GM23338 (cell line): ENCODE data around the gene GLOD5. TPM values are rescaled to one million over a fixed set of nuclear protein-coding genes. Genes with fewer than 3 reads are reported as not detected.

Experiments used
- ATAC-seq: fragments of 200-7000 bp; cut with Tn5 transposase; 3 replicates; pipeline ENCODE4 v1.9.1; 2020
- DNase-seq: peaks from one replicate; pipeline ENCODE4 v3.0.0-alpha.2; 2015; ENCODE audit warnings: low spot score
- H2AFZ ChIP-seq: fragments of 200-600 bp; sonication (generic); 2 replicates; pipeline ENCODE4 v1.8.0; 2016; ENCODE audit warnings: antibody characterized with exemption, mild to moderate bottlenecking, moderate library complexity
- H3F3A ChIP-seq: fragments of 200-600 bp; sonication (generic); replicated peaks from 2 replicates; pipeline ENCODE4 v1.8.0; 2017; ENCODE audit warnings: antibody characterized with exemption, mixed run types, low read depth
- H3K27ac ChIP-seq: fragments of 200-600 bp; sonication (generic); 2 replicates; pipeline ENCODE4 v1.6.1; 2016; ENCODE audit warnings: low read depth
- H3K27me3 ChIP-seq: fragments of 200-600 bp; sonication (generic); 2 replicates; pipeline ENCODE4 v1.8.0; 2016; ENCODE audit warnings: mild to moderate bottlenecking, mixed run types, moderate library complexity; ENCODE audit not compliant: insufficient read depth
- H3K36me3 ChIP-seq: fragments of 200-600 bp; sonication (generic); 2 replicates; pipeline ENCODE4 v1.8.0; 2016; ENCODE audit warnings: mild to moderate bottlenecking; ENCODE audit not compliant: insufficient read depth
- H3K4me1 ChIP-seq: fragments of 200-600 bp; sonication (generic); 2 replicates; pipeline ENCODE4 v1.8.0; 2016; ENCODE audit warnings: mild to moderate bottlenecking, moderate library complexity; ENCODE audit not compliant: insufficient read depth
- H3K4me2 ChIP-seq: fragments of 200-600 bp; sonication (generic); 2 replicates; pipeline ENCODE4 v1.7.1; 2017; ENCODE audit warnings: mixed run types
- H3K4me3 ChIP-seq: fragments of 200-600 bp; sonication (generic); 2 replicates; pipeline ENCODE4 v1.6.1; 2016; ENCODE audit warnings: mixed run types
- H3K79me2 ChIP-seq: fragments of 200-600 bp; sonication (generic); replicated peaks from 2 replicates; pipeline ENCODE4 v1.8.0; 2017; ENCODE audit warnings: mild to moderate bottlenecking; ENCODE audit not compliant: insufficient read depth
- H3K9me2 ChIP-seq: fragments of 200-600 bp; sonication (generic); 2 replicates; pipeline ENCODE4 v1.8.0; 2017; ENCODE audit not compliant: insufficient read depth
- H4K20me1 ChIP-seq: fragments of 200-600 bp; sonication (generic); replicated peaks from 2 replicates; pipeline ENCODE4 v1.8.0; 2017; ENCODE audit warnings: mild to moderate bottlenecking; ENCODE audit not compliant: insufficient read depth
- H3K27ac Mint-ChIP-seq: 2 replicates; pipeline ENCODE4 v1.8.0; 2020; ENCODE audit warnings: inconsistent platforms, mild to moderate bottlenecking, moderate library complexity, mixed read lengths
- H3K27me3 Mint-ChIP-seq: 3 replicates; pipeline ENCODE4 v1.8.0; 2022; ENCODE audit warnings: low read depth, mild to moderate bottlenecking, moderate library complexity, mixed read lengths, inconsistent platforms; ENCODE audit not compliant: insufficient read depth, poor library complexity
- H3K36me3 Mint-ChIP-seq: 3 replicates; pipeline ENCODE4 v1.8.0; 2021; ENCODE audit warnings: low read depth, mild to moderate bottlenecking, inconsistent platforms, moderate library complexity, mixed read lengths
- H3K4me1 Mint-ChIP-seq: 3 replicates; pipeline ENCODE4 v1.8.0; 2020; ENCODE audit warnings: mild to moderate bottlenecking, inconsistent platforms, mixed read lengths
- H3K4me3 Mint-ChIP-seq: 3 replicates; pipeline ENCODE4 v1.8.0; 2021; ENCODE audit warnings: moderate library complexity, mild to moderate bottlenecking, inconsistent platforms, mixed read lengths
- H3K9me3 Mint-ChIP-seq: 3 replicates; pipeline ENCODE4 v1.8.0; 2020; ENCODE audit warnings: moderate library complexity, mild to moderate bottlenecking, inconsistent platforms, mixed read lengths
- CREB1 ChIP-seq: fragments of 250-450 bp; sonication (Bioruptor Pico); IDR thresholded peaks from 2 replicates; pipeline ENCODE4 v1.5.0; 2020; ENCODE audit warnings: low read depth, mild to moderate bottlenecking, moderate library complexity
- EZH2 ChIP-seq: fragments of 200-600 bp; sonication (generic); IDR thresholded peaks from one replicate; pipeline ENCODE4 v1.8.0; 2017; ENCODE audit warnings: antibody characterized with exemption, mild to moderate bottlenecking, low read depth; ENCODE audit not compliant: unreplicated experiment
- EZH2phosphoT487 ChIP-seq: fragments of 200-600 bp; sonication (generic); IDR thresholded peaks from one replicate; pipeline ENCODE4 v1.8.1; 2018; ENCODE audit warnings: antibody characterized with exemption; ENCODE audit not compliant: unreplicated experiment
- JUNB ChIP-seq: IDR thresholded peaks from one replicate; pipeline ENCODE4 v1.6.1; 2016; ENCODE audit warnings: antibody characterized with exemption; ENCODE audit not compliant: unreplicated experiment
- NANOG ChIP-seq: IDR thresholded peaks from 2 replicates; pipeline ENCODE4 v1.6.1; 2016; ENCODE audit warnings: antibody characterized with exemption, borderline replicate concordance
- POLR2AphosphoS5 ChIP-seq: IDR thresholded peaks from 2 replicates; pipeline ENCODE4 v1.6.1; 2016; ENCODE audit warnings: antibody characterized with exemption, low read depth
- REST ChIP-seq: IDR thresholded peaks from one replicate; pipeline ENCODE4 v1.6.1; 2018; ENCODE audit warnings: antibody characterized with exemption; ENCODE audit not compliant: unreplicated experiment
- STAT1 ChIP-seq: IDR thresholded peaks from one replicate; pipeline ENCODE4 v1.6.1; 2016; ENCODE audit warnings: antibody characterized with exemption; ENCODE audit not compliant: unreplicated experiment
- ZNF114 ChIP-seq: fragments of 250-450 bp; sonication (Bioruptor Pico); IDR thresholded peaks from 2 replicates; pipeline ENCODE4 v1.5.0; 2020; ENCODE audit warnings: mild to moderate bottlenecking, moderate library complexity
- ZNF331 ChIP-seq: fragments of 250-450 bp; sonication (Bioruptor Pico); IDR thresholded peaks from 2 replicates; pipeline ENCODE4 v1.5.0; 2020; ENCODE audit warnings: low read depth, mild to moderate bottlenecking, moderate library complexity
- ZNF462 ChIP-seq: fragments of 250-450 bp; sonication (Bioruptor Pico); IDR thresholded peaks from 2 replicates; pipeline ENCODE4 v1.5.0; 2020; ENCODE audit warnings: mild to moderate bottlenecking, moderate library complexity
- polyA plus RNA-seq: library from polyadenylated mRNA; unstranded; fragments of >200 nt; fragmentation: Nextera tagmentation; extraction: Ambion mirVana; gene quantifications from 2 replicates; pipeline ENCODE4 v1.2.1, GENCODE V29; 2016
- total RNA-seq: library from RNA; depleted of rRNA; stranded (reverse); fragments of >200 nt; shearing (Covaris generic); gene quantifications from 2 replicates; pipeline ENCODE4 v1.2.3, GENCODE V29; 2014
- TF ChIP-seq, protein P1 (sequence below), 2 experiments: fragments of 200-600 bp in 1 of 2; sonication (generic) in 1 of 2; conservative IDR thresholded peaks; 2 replicates each; pipeline versions ENCODE4 v1.5.1 to v1.6.1; 2016 to 2017; ENCODE audit warnings: antibody characterized with exemption in 2 of 2, low read depth in 2 of 2, mild to moderate bottlenecking in 2 of 2, moderate library complexity in 1 of 2
- TF ChIP-seq, protein P2 (sequence below): IDR thresholded peaks from 2 replicates; pipeline ENCODE4 v1.6.1; 2016; ENCODE audit warnings: antibody characterized with exemption

Gene GLOD5
- total and polyA plus RNA-seq, 2 experiments from 2014 or later: not detected

DNA sequence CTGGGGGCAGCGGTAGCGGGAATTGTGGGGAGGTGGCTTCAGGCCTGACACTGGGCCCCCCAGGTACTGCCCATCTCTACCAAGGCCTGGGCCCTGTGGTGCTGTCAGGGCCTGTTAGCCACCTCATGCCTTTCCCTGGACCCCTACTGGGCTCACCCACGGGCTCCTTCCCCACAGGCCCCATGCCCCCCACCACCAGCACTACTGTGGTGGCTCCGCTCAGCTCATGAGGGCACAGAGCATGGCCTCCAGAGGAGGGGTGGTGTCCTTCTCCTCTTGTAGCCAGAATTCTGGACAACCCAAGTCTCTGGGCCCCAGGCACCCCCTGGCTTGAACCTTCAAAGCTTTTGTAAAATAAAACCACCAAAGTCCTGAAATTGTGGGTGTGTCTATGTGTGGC is 32.4 kb downstream of the GLOD5 start:
- Histone ChIP-seq H3K4me3 (no peak overlapping the region), H3K4me2 (no peak overlapping the region), H2AFZ (no peak overlapping the region), H3K4me1 (no peaks in the 10 kb centered on the region), H3K36me3 (no peaks in the 10 kb centered on the region), H3K27ac (no peak overlapping the region), H3F3A (no peaks in the 10 kb centered on the region), H3K27me3 (no peaks in the 10 kb centered on the region), H4K20me1 (no peaks in the 10 kb centered on the region), H3K9me2 (no peaks in the 10 kb centered on the region), H3K79me2 (no peaks in the 10 kb centered on the region)
- DNase-seq (no peak), ATAC-seq (no peak)
- TF ChIP-seq EZH2phosphoT487 (no peak), JUNB (no peak), REST (no peak), ZNF114 (CRISPR knock-in tag) (no peak), POLR2AphosphoS5 (no peak), STAT1 (no peak), ZNF331 (CRISPR knock-in tag) (no peak), EZH2 (no peak), CREB1 (CRISPR knock-in tag) (no peak), NANOG (no peak), ZNF462 (CRISPR knock-in tag) (no peak)
- TF ChIP-seq, protein P1, sequence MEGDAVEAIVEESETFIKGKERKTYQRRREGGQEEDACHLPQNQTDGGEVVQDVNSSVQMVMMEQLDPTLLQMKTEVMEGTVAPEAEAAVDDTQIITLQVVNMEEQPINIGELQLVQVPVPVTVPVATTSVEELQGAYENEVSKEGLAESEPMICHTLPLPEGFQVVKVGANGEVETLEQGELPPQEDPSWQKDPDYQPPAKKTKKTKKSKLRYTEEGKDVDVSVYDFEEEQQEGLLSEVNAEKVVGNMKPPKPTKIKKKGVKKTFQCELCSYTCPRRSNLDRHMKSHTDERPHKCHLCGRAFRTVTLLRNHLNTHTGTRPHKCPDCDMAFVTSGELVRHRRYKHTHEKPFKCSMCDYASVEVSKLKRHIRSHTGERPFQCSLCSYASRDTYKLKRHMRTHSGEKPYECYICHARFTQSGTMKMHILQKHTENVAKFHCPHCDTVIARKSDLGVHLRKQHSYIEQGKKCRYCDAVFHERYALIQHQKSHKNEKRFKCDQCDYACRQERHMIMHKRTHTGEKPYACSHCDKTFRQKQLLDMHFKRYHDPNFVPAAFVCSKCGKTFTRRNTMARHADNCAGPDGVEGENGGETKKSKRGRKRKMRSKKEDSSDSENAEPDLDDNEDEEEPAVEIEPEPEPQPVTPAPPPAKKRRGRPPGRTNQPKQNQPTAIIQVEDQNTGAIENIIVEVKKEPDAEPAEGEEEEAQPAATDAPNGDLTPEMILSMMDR (conservative IDR thresholded peaks at IDR 0.05; ENCODE audit: low read depth in 2 of 2): no peak
- TF ChIP-seq, protein P2, sequence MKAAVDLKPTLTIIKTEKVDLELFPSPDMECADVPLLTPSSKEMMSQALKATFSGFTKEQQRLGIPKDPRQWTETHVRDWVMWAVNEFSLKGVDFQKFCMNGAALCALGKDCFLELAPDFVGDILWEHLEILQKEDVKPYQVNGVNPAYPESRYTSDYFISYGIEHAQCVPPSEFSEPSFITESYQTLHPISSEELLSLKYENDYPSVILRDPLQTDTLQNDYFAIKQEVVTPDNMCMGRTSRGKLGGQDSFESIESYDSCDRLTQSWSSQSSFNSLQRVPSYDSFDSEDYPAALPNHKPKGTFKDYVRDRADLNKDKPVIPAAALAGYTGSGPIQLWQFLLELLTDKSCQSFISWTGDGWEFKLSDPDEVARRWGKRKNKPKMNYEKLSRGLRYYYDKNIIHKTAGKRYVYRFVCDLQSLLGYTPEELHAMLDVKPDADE: no peak
- H3K4me3 Mint-ChIP-seq: no peak overlapping the region
- no peak overlapping the region for H3K27ac Mint-ChIP-seq
- no peaks in the 10 kb centered on the region for H3K36me3 Mint-ChIP-seq
- no peaks in the 10 kb centered on the region for H3K9me3 Mint-ChIP-seq
- H3K4me1 Mint-ChIP-seq: no peaks in the 10 kb centered on the region
- H3K27me3 Mint-ChIP-seq: peaks cover 7% of the 10 kb centered on the region
